Panc1 (cell line): ENCODE results near the gene MRPS11.

Experiments
- CTCF ChIP-seq: fragments of 450-650 bp; IDR thresholded peaks from 2 replicates; pipeline ENCODE4 v1.5.1; 2017; ENCODE audit warnings: mild to moderate bottlenecking
- SIN3A ChIP-seq: IDR thresholded peaks from 2 replicates; pipeline ENCODE4 v1.6.1; 2012; ENCODE audit warnings: low read depth, mild to moderate bottlenecking, low read length, moderate library complexity, borderline replicate concordance; ENCODE audit not compliant: insufficient read depth
- TCF7L2 ChIP-seq: IDR thresholded peaks from 2 replicates; pipeline ENCODE4 v1.6.1; 2011; ENCODE audit warnings: mild to moderate bottlenecking, low read depth, low read length, inconsistent platforms

- TF ChIP-seq CTCF (no peak), TCF7L2 (no peak), SIN3A (no peak)
Observed at GRCh38 chr15:88482263-88482662, 14.8 kb downstream of the MRPS11 start.
